HG02885 (cell line): ENCODE results near the gene RIMBP3C.
A peak's percentile ranks its signal among the peaks of the same experiment; 100 is the strongest.
"Not testable (repeated sequence)": the region's sequence is repeated elsewhere in the genome, so short reads cannot be mapped to it uniquely, and the experiment has no call there.

ENCODE experiments used
- ATAC-seq: cut with Tn5 transposase; IDR thresholded peaks from one replicate; pipeline ENCODE4 v1.9.1; 2021; ENCODE audit warnings: mild to moderate bottlenecking; ENCODE audit not compliant: unreplicated experiment, poor library complexity

The RIMBP3C gene

DNA sequence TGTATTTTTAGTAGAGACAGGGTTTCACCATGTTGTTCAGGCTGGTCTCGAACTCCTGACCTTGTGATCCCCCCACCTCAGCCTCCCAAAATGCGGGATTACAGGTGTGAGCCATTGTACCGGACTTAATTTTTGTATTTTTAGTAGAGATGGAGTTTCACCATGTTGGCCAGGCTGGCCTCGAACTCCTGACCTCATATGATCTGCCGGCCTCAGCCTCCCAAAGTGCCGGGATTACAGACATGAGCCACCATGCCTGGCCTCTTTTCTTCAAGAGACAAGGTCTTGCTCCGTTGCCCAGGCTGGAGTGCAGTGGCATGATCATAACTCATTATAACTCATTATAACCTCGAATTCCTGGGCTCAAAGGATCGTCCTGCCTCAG is 29.4 kb upstream of the RIMBP3C start:
- ATAC-seq: not testable (repeated sequence)

GRCh38 chr22:21579474-21579851 is 28.2 kb upstream of the RIMBP3C start:
- ATAC-seq: no peak

GRCh38 chr22:21573750-21574494 is 22.7 kb upstream of the RIMBP3C start:
- no peak for ATAC-seq

GRCh38 chr22:21573293-21573734 is 22.1 kb upstream of the RIMBP3C start:
- no peak for ATAC-seq

DNA sequence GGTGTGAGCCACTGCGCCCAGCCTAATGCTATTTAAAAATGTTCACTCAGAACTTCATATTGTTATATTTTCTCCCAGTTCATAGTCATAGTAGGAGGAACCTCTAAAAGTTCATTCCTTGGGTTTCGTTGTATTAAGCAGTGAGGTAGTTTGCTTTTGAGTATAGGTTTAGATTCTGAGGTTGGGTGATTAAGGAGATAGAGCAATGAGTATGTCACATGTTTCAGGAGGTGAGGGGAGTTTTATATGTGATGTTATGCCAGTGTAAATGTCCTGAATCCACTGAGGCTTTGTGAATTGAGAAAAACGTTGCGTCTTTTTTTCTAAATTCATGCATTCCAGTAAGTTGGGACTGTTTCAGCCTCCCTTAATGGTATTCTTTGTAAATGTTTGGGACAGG is 20.4 kb upstream of the RIMBP3C start:
- ATAC-seq: no peak

DNA sequence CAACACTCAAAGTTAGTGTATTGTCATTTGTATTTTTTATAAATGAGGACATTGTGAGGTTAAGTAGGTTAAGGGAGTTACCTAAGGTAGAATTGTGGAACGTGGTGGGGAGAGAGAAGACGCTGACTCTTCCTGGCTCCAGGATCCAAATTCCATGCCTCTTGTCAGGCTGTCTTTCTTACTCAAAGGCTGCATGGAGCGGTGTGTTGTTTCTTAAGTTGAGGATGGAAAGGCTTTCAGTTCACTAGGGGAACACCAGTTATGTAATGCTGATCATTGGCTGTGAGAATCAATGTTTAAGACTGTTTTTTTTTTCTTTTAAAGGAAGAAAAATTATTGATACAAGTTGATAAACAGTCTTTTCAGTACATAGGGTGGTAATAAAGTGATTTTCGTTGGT is 19.1 kb upstream of the RIMBP3C start:
- ATAC-seq: no peak

- ATAC-seq: no peak
These were observed 18.4 kb upstream of the RIMBP3C start for GRCh38 chr22:21569459-21570170.

- not testable (repeated sequence) for ATAC-seq
These were observed 17.8 kb upstream of the RIMBP3C start for GRCh38 chr22:21569076-21569427.

- ATAC-seq: no peak
These were observed 17.2 kb upstream of the RIMBP3C start for GRCh38 chr22:21568347-21569075.

GRCh38 chr22:21567456-21568346 is 16.4 kb upstream of the RIMBP3C start, which contains the start of gene UBE2L3:
UBE2L3 (plus strand) TSS chr22:21567714; CDS start chr22:21567745, 31 bp downstream.
- ATAC-seq: peak; percentile 66

DNA sequence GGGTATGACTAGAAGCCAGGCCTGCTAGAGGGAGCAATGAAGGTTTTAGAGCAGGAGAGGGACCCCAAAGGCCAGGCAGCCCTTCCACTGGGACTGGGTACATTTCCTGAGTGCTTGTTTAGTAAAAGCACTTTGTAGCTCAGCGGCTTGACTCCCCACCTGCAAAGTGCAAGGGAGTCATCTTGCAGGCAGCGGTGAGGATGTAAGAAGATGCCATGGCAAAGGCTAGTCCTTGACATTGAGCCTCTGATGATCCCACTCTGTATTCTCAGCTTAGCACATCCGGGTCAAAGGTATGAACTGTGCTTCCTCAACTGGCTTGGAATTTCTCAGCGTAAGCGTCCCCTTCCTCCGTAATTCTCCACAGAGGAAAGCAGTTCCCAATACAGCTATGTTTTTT is 13.2 kb upstream of the RIMBP3C start:
- no peak for ATAC-seq

DNA sequence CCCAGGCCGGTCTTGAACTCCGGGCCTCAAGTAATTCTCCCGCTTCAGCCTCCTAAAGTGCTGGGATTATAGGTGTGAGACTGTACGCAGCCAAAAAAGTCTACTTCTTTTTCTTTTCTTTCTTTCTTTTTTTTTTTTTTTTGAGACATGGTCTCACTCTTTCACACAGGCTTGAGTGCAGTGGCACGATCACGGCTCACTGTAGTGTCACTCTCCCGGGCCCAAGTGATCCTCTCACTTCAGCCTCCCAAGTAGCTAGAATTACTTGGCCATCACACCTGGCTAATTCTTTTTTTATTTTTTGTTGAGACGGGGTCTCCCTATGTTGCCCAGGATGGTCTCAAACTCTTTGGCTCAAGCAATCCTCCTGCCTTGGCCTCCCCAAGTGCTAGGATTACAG is 12.7 kb upstream of the RIMBP3C start:
- ATAC-seq: no peak

DNA sequence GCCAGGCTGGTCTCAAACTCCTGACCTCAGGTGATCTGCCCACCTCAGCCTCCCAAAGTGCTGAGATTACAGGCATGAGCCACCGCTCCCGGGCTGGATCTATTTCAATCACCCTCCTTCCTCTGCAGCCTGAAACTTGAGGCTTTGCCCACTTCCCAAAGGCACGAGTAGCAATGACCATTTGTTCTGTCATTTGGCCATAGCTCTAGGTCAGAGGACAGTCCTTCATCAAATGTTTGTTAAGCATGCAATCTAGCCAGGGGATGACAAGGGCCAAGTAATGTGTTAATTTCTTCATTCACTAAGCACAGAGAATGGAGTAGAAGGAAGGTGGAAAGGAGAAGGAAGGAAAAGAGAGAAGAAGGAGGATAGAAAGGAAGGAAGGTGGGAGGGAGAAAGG is 9.4 kb upstream of the RIMBP3C start:
- ATAC-seq: not testable (repeated sequence)

DNA sequence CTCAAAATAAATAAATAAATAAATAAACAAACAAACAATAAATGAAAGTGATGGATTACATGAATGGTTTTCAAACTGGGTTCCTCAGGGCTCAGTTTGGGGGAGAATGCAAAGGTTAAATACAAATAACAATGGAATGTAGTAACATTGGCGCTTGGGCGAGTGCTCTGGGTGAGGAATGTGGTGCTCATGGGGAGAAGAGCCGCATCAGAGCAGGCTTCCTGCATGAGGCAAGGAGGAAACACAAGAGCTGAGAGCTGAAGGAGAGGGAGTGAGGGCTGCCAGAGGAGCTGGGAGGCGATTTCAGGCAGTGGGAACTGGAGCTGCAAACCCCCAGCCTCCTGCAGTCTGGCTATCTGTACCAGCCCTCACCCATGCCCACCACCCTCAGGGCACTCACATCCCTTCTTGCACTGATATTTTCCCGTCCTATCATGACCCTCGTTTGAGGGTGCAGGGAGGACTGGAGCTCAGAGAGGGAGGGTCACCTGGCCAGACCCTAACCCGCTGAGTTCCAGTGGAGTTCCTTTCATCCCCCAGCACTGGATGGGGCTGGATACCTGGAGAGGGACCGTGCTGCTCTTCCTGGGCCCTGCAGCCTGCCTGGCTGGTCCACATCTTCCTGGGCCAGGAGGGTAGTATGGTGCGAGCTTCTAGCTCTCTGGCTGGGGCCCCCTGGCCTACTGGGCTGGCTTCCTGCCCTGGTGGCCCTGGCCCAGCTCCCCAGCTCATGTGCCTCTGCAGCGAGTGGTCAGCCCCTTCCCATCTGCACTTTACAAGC is 8.3 kb upstream of the RIMBP3C start:
- ATAC-seq: not testable (repeated sequence)

- peak; percentile 16 for ATAC-seq
These were observed 598 bp downstream of the RIMBP3C start for GRCh38 chr22:21550678-21551047.

GRCh38 chr22:21550008-21550677 is 1.1 kb downstream of the RIMBP3C start:
- ATAC-seq: peak; percentile 68

GRCh38 chr22:21549558-21549957 is 1.7 kb downstream of the RIMBP3C start:
- ATAC-seq: not testable (repeated sequence)

- not testable (repeated sequence) for ATAC-seq
These were observed 6.6 kb downstream of the RIMBP3C start for GRCh38 chr22:21544432-21545322.
